Spleen (tissue), 7 donors: ENCODE results near the gene VSX2.

Experiments
- CTCF ChIP-seq, 11 experiments: fragments of 200-600 bp in 7 of 11; fragments of 450-650 bp in 4 of 11; sonication (generic) in 4 of 11; IDR thresholded peaks in 8 of 11; conservative IDR thresholded peaks in 3 of 11; 1 replicate in 7 of 11; 2 replicates in 4 of 11; pipeline versions ENCODE4 v1.4.0 to v1.8.0; 2016 to 2021; ENCODE audit warnings: antibody characterized with exemption in 11 of 11, inconsistent platforms in 4 of 11, mild to moderate bottlenecking in 1 of 11
- POLR2A ChIP-seq, 3 donors: fragments of 450-650 bp; IDR thresholded peaks; one replicate each; pipeline ENCODE4 v1.5.1; 2017; ENCODE audit warnings: antibody characterized with exemption in 3 of 3, mild to moderate bottlenecking in 1 of 3
- POLR2AphosphoS5 ChIP-seq, 3 donors: sonication (generic); formaldehyde crosslinking; IDR thresholded peaks; one replicate each; pipeline ENCODE4 v1.5.1; 2017; ENCODE audit warnings: antibody characterized with exemption in 3 of 3
- donor health status: DM: no; HTN: no; CAD: no; lungs with moderate emphysema.
- donor health status: DM: no; HTN: no; CAD: no.
- donor health status: DM: no; HTN: no; CAD: no.

- TF ChIP-seq POLR2AphosphoS5 (IDR thresholded peaks at IDR 0.05) (no peak), POLR2A (IDR thresholded peaks at IDR 0.05) (no peak), CTCF (IDR thresholded peaks at IDR 0.05 in 8 of 11, conservative IDR thresholded peaks at IDR 0.05 in 3 of 11) (no peak)
Measured at GRCh38 chr14:74203639-74204038, 35.6 kb upstream of the VSX2 start.
